NT2/D1 (cell line): ENCODE measurements around the gene ATXN2L.
"Not testable (repeated sequence)": the region's sequence is repeated elsewhere in the genome, so short reads cannot be mapped to it uniquely, and the experiment has no call there.

Experiments
- DNase-seq: peaks from one replicate; pipeline ENCODE4 v3.0.0-alpha.2; 2011; ENCODE audit warnings: low read depth, low spot score
- H3K27me3 ChIP-seq: 2 replicates; pipeline ENCODE4 v1.6.0; 2011; ENCODE audit warnings: mild to moderate bottlenecking; ENCODE audit not compliant: insufficient read length, insufficient read depth
- H3K36me3 ChIP-seq: 2 replicates; pipeline ENCODE4 v1.6.1; 2011; ENCODE audit warnings: mild to moderate bottlenecking, low read length, mixed read lengths; ENCODE audit not compliant: insufficient read depth, insufficient read length
- H3K4me1 ChIP-seq: 2 replicates; pipeline ENCODE4 v1.5.1; 2011; ENCODE audit not compliant: insufficient read depth, insufficient read length
- H3K4me3 ChIP-seq: 2 replicates; pipeline ENCODE4 v1.5.1; 2011; ENCODE audit warnings: low read depth; ENCODE audit not compliant: insufficient read length
- H3K9ac ChIP-seq: 2 replicates; pipeline ENCODE4 v1.6.0; 2011; ENCODE audit warnings: low read depth; ENCODE audit not compliant: insufficient read length
- H3K9me3 ChIP-seq: 2 replicates; pipeline ENCODE4 v1.5.1; 2011; ENCODE audit warnings: mild to moderate bottlenecking, low read length; ENCODE audit not compliant: insufficient read depth
- SUZ12 ChIP-seq: IDR thresholded peaks from 2 replicates; pipeline ENCODE4 v1.6.1; 2011; ENCODE audit not compliant: insufficient read length, insufficient read depth; ENCODE audit errors: extremely low read depth
- YY1 ChIP-seq: IDR thresholded peaks from 2 replicates; pipeline ENCODE4 v1.6.1; 2011; ENCODE audit not compliant: insufficient read length, insufficient read depth
- ZNF274 ChIP-seq: IDR thresholded peaks from 2 replicates; pipeline ENCODE4 v1.6.1; 2011; ENCODE audit warnings: mild to moderate bottlenecking, low read depth, low read length

Gene ATXN2L

DNA sequence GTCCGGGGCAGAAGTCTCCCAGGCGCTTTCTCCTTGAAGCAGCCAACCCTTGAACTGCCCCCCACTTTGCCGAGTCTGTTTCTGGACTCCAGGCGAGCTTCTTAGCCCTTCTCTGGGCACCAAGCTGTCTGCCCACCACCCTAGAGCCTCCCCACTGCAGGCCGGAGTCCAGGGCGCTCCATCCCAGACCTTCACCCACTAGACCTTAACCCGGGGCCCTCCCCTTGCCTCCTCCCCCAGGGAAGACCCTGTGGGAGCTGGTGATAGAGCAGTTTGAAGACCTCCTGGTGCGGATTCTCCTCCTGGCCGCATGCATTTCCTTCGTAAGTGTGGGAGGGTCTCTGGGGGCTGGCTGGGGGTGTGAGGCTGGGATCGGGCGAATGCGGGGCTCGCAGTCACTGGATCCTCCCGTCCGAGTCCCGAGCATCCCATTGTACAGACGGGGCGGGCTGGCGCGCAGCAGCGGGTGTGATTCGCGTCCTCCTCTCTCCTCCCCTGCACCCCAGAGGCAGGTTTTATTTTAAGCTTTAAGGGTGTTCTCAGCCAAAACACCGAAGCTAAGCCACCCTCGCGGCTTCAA, 56.6 kb downstream of the ATXN2L start:
- Histone ChIP-seq H3K4me1 (peaks cover 52% of the 10 kb centered on the region), H3K4me3 (peak overlapping the region; percentile 92), H3K9me3 (no peaks in the 10 kb centered on the region), H3K27me3 (peaks cover 9% of the 10 kb centered on the region), H3K9ac (peak overlapping the region; percentile 94), H3K36me3 (peaks cover 19% of the 10 kb centered on the region)
- no peak for DNase-seq
- TF ChIP-seq SUZ12 (no peak), ZNF274 (no peak), YY1 (no peak)

DNA sequence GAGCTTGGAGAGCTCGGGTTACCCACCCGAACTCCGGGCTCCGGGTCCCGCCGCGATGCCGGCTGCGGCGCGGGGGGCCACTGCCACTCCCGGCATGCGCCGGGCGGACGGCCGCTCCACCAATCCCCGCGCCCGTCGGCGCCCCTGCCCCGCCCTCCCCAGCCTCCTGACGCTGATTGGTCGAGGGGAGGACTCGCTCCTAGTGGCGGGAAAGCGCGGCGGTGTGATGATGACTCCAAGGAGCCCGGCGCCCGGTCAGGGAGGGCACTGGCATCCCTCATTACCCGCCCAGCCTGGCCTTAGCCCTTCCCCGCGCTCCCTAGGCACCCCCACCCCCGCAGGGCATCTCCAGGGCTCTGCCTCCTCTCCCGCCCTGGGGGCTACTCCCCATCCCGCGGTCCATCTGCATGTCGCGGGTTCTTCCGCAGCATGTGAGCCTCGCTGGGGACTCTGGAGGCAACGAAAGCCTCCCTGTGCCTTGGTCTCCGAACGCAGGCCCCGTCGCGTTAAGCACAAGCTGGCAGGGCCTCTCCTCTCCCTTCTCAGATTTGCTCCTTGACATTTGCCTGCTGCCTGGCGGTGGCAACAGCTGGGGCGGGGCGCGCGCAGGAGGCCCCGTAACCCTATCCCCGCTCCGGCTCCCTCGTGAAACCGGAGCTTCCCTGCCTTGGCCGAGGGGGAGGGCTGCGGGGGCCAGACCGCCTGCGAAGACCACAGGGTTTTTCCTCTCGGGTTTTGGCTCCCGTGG, 57.2 kb downstream of the ATXN2L start:
- DNase-seq: peak; percentile 85
- Histone ChIP-seq H3K9me3 (no peaks in the 10 kb centered on the region), H3K4me1 (peaks cover 49% of the 10 kb centered on the region), H3K9ac (peak overlapping the region; percentile 94), H3K27me3 (peaks cover 9% of the 10 kb centered on the region), H3K36me3 (peaks cover 15% of the 10 kb centered on the region), H3K4me3 (peak overlapping the region; percentile 92)
- TF ChIP-seq SUZ12: no peak
- TF ChIP-seq YY1: no peak
- TF ChIP-seq ZNF274: no peak

DNA sequence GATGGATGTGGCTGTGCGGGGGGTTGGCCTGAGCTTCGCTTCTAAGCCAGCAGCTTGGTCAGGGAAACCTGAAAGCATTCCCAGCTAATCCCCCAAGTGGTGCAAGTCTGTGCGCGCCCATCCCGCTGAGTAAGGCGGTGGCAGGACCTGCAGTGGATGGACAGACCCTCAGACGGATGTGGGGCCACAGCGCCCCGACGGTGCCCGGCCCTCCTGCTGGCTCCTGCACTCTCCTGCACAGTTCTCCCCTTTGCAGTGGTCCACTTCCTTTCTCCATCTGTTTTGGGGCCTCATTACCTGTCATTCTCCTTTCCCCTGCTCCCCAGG, 57.8 kb downstream of the ATXN2L start:
- H3K4me3 ChIP-seq: peak overlapping the region; percentile 27
- peaks cover 43% of the 10 kb centered on the region for H3K4me1 ChIP-seq
- no peaks in the 10 kb centered on the region for H3K9me3 ChIP-seq
- H3K36me3 ChIP-seq: peaks cover 9% of the 10 kb centered on the region
- peaks cover 9% of the 10 kb centered on the region for H3K27me3 ChIP-seq
- peak overlapping the region; percentile 76 for H3K9ac ChIP-seq
- no peak for DNase-seq
- no peak for TF ChIP-seq SUZ12
- TF ChIP-seq ZNF274: no peak
- no peak for TF ChIP-seq YY1

DNA sequence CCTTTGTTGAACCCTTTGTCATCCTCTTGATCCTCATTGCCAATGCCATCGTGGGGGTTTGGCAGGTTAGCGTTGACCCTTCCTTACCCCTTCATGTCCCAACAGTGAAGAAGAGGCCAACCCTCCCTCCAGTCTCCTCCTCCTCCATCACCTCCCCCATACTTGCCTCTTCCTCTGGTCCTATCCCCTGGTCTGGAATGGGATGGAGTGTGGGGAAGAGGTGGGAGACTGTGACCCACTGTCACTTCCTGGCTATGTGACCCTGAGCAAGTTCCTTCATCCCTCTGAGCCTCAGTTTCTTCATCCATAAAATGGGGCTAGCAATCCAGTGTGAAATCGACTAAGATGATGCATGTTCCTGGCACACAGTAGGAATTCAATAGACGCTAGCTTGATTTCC, 58.2 kb downstream of the ATXN2L start:
- H3K27me3 ChIP-seq: peaks cover 9% of the 10 kb centered on the region
- no peak for DNase-seq
- peak overlapping the region; percentile 76 for H3K9ac ChIP-seq
- TF ChIP-seq SUZ12: no peak
- TF ChIP-seq ZNF274: no peak
- no peak for TF ChIP-seq YY1
- H3K9me3 ChIP-seq: no peaks in the 10 kb centered on the region
- H3K36me3 ChIP-seq: peaks cover 7% of the 10 kb centered on the region
- peak overlapping the region; percentile 27 for H3K4me3 ChIP-seq
- H3K4me1 ChIP-seq: peaks cover 40% of the 10 kb centered on the region

DNA sequence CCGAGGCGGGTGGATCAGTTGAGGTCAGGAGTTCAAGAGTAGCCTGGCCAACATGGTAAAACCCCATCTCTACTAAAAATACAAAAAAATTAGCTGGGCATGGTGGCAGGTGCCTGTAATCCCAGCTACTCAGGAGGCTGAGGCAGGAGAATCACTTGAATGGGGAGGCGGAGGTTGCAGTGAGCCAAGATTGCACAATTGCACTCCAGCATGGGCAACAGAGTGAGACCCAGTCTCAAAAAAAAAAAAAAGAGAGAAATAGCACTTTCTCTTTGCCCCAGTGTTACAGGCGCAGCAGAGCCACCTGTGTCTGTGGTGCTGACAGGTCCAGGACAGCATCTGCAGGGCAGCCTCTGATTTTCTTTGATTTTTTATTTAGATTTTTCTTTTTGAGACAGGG, 58.8 kb downstream of the ATXN2L start:
- DNase-seq, H3K9me3 ChIP-seq, H3K9ac ChIP-seq, H3K4me3 ChIP-seq, H3K27me3 ChIP-seq, H3K36me3 ChIP-seq: not testable (repeated sequence)
- H3K4me1 ChIP-seq: peaks cover 34% of the 10 kb centered on the region

DNA sequence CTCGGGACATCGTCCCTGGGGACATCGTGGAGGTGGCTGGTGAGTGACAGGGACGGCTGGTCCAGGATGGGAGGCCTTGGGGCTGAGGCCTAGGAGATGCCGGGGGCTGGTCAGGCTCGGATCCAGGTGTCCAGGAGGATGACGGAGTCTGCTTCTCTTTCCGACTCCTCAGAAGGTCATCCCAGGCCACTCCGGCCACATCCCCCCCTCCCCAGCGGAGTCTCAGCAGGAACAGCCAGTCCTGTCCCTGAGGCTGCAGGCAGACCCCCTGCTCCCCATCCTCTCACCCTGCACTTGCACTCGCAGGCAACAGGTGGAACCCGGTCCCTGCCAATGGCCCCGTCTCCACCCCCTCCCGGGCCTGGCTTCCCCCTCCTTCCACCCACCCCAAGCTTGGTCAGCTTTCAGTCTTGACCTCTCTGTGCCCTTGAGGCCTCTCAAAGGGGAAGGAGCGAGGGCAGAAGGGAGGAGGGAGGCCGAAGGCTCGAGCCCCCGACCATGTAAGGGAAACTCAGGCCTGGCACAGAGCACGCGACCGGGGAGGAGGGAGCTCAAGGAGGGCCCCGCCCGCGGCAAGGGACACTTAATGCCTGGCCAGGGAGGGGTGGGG, 59.9 kb downstream of the ATXN2L start:
- DNase-seq: no peak
- no peaks in the 10 kb centered on the region for H3K9me3 ChIP-seq
- TF ChIP-seq YY1 (no peak), SUZ12 (no peak), ZNF274 (no peak)
- no peak overlapping the region for H3K4me3 ChIP-seq
- peaks cover 27% of the 10 kb centered on the region for H3K4me1 ChIP-seq
- peaks cover 6% of the 10 kb centered on the region for H3K36me3 ChIP-seq
- H3K27me3 ChIP-seq: peaks cover 9% of the 10 kb centered on the region
- H3K9ac ChIP-seq: peak overlapping the region; percentile 23

DNA sequence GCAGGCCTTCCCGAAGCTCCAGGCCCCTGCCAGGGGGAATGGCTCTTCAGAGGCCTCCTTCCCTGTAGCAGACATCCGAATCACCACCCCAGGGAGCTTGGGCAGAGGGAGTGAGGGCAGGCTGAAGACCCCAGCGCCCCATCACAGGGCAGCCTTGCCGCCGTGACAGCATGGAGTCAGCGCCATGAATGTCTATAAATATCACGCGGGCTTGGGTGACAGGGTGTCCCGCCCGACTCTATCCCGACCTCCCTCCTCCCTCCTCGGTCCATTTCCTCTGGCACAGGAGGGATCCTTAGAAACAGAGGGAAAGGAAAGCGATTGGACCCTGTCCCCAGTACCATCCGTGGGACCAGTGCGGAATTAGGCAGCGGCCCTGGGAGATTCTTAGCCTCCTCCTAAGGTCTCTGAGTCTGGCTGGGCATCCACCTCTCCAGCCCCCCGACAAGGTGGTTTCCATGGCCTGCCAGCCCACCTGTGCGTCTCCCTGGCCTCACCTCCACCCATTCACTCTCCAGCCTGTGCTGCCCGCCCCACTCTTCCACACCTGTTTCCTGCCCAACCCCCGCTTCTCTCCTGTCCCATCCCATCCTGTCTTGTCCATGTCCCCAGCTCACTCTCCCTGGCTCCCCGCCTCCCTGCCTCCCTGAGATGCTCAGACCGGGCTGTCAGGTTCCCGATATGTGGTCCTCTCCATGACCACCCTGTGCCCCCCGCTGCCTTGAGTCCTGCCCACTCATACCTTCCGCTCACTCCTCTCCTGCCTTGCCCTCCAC, 60.6 kb downstream of the ATXN2L start:
- no peaks in the 10 kb centered on the region for H3K9me3 ChIP-seq
- no peak overlapping the region for H3K4me3 ChIP-seq
- H3K27me3 ChIP-seq: peaks cover 9% of the 10 kb centered on the region
- H3K9ac ChIP-seq: peak overlapping the region; percentile 23
- peaks cover 24% of the 10 kb centered on the region for H3K4me1 ChIP-seq
- DNase-seq: no peak
- H3K36me3 ChIP-seq: peaks cover under 1% of the 10 kb centered on the region
- TF ChIP-seq SUZ12: no peak
- no peak for TF ChIP-seq YY1
- TF ChIP-seq ZNF274: no peak
